CD4-positive, alpha-beta T cell treated with Interleukin-15 for 1 hour (primary cell): Measurements from ENCODE around the gene RSPH3.
"Not testable (repeated sequence)": the region's sequence is repeated elsewhere in the genome, so short reads cannot be mapped to it uniquely, and the experiment has no call there.

Source experiments
- DNase-seq: peaks from one replicate; pipeline ENCODE4 v3.0.0-alpha.2; 2020

The RSPH3 gene, protein sequence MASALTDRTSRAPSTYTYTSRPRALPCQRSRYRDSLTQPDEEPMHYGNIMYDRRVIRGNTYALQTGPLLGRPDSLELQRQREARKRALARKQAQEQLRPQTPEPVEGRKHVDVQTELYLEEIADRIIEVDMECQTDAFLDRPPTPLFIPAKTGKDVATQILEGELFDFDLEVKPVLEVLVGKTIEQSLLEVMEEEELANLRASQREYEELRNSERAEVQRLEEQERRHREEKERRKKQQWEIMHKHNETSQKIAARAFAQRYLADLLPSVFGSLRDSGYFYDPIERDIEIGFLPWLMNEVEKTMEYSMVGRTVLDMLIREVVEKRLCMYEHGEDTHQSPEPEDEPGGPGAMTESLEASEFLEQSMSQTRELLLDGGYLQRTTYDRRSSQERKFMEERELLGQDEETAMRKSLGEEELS

DNA sequence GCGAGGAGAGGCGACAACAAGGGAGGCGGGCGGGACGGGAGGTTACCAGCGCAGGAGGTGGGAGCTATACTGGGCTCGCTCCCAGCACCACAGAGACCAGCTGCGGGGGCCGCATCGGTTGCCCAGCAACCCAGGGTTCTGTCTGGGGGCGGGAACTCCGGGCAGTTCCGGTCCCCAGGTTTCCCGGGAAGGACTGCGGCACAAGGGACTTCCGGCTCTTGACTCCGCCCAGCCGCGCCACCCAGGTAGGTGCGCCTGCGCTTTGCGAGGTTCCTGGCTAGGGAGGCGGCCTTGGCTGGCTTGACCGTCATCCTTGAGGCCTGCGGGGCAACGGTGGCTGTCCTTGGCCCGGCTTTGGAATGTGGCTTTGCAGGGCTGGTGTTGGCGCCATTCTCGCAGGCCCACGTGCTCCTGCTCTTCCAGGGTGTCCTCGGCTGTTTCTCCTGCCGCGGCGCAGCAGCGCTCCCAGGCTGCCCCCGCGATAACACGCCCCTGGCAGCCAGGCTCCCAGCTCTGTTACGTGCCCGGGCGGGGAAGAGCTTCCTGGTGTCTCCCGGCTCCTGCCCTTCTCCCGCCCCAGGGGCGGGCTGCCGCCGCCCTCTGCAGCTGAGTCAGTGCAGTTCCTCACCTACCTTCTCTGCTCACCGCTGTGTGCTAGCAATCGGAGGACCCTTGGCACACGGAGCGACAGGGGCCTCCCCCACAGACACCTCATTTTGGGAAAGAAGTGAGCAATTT, at the start of gene RSPH3:
TSS of gene RSPH3 (minus strand) at position 537 of the 738 bp plus-strand sequence. CDS start 652 bp downstream, outside the sequence.
- peak; percentile 92 for DNase-seq

DNA sequence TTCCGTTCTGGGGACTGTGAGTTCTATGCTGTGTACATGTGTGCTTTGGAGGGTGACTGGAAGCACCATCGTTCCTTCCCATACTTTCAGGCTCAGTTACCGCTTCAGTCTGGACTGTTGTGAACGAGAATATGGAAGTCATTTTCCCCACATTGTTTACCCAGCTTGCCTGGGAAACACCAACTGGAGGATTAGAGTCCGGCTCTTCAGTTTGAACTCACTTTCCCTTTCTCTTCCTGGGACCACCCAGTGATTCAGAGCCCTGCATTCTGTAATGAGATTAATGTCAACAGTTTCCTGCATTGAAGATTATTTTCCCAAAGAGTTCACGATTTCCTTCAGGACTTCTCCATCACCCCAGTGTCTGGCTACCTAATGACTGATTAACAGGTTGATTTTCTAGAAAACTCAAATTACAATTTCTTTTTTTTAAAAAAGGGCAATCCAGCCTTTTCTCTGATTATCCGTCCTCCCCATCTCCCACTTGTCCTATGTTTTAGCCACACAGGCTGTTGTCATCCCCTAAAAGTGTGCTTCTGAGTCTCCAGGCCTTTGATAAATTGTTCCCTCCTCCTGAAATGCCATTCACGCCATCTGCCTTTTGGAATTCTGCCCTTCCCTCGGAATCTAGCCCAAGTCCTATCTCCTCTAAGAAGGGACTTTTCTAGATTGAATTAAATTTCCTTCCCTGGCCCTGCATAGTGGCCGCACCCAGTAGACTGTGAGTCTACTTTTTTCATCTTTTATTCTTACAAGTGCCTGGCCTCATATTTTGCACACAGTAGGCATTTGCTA, 48.1 kb upstream of the RSPH3 start:
- no peak for DNase-seq

DNA sequence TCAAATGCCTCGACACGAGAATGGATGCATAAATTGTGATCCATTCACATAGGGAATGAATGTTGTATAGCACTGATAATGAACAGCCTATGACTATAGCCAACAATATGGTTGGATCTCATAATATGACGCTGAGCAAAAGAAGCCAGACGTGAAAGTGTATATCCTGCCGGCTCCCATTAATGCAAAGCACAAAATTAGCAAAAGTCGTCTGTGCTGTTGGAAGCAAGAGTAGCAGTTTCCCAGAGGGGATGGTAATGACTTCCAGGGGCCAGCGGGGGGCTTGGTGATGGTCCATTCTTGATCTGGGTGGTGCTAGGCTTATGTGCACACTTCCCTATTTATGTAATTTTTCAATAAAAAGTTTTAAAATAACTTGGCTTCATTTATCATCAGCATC, 45.8 kb upstream of the RSPH3 start:
- no peak for DNase-seq

DNA sequence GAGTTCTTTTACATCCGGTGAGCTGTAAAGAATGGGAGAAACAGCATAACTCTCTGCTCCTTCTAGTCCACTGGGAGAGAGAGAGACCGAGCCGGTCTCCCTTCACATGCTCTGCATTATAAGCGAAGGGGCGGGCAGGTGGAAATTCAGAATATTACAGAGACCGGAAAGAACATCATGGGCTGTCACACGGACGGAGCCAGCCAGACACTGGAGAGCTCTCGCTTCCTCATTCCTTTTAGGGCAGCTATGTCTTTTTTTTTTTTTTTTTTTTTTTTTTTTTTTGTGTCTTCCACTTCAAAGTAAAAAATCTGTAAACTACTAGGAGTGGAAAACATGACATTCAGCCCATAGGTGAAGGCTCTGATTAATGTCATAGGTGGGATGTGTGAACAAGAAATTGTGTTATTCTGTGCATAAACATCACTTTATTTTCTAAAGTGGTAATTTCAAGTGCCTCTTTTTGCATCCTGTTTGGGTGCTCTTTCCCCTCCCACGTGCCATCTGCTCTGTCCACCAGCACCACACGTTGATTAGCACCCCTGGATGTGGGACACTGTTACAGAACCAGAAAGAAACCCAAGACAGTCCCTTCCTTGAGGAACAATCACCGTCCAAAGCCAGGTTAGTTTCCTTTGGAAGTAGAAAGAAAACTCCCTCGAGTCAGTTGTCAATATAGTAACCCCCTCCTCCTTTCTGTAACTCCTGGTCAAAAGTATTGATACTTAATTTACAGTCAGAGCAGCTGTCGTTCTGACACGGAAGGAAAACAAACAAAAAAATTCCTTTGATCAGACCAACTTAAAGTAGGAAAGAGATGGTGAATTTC, 45.1 kb upstream of the RSPH3 start, which contains the start of gene TAGAP:
TSS of gene TAGAP (minus strand) at position 93 of the 829 bp plus-strand sequence. CDS start 845 bp downstream, outside the sequence.
- DNase-seq: peak; percentile 96

DNA sequence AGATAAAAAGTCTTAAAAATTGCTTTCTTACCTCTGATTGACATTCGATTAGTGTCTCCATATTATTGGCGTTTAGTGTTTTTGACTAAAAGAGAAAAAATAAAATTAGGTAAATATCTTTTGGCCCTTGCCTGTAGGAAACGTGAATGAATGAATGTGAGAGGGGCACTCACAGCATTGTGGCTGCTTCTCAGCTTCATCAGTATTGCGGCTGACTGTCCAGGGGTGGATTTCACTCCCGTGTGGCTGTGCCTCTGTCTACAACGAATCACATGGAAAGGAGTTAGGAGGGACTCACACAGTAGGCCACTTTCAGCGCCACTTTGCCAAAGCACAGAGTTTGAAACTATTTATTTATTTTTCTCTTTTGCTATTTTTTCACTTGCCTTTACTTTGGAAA, 43.9 kb upstream of the RSPH3 start:
- DNase-seq: peak; percentile 59

DNA sequence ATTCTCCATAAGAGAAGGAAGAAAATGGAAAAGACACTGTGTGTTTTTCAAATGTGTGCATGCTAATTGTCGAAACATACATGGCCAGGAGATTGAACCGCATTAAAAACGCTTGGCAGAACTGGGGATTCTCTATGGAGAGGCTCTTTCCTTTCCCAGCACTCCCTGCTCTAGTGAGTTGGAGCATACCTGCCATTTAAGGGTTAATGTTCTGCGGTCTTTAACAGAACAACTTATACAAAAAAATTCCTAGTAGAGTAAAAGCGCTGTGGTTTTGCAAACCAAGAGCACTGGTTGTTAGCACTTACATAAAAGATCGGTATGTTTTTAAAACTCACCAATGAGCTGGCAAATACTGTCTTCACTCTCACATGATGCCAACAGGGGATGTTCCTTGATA, 43.2 kb upstream of the RSPH3 start:
- DNase-seq: peak; percentile 38

DNA sequence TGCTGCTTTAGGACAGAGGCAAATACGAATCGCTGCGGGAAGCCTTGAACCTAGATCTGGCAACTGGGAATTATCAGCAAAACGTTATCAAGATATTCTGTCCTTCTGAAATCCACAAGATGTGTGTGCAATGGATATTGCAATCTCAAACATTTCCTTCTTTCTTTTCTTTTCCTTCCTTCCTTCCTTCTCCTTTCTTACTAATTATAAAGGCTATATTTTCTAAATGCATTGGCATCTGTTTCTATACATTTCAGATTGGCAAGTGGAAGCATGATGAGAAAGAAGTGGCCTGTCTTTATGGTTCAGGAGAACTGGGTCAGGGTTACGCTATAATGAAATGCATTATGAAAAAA, 42.8 kb upstream of the RSPH3 start:
- DNase-seq: no peak

DNA sequence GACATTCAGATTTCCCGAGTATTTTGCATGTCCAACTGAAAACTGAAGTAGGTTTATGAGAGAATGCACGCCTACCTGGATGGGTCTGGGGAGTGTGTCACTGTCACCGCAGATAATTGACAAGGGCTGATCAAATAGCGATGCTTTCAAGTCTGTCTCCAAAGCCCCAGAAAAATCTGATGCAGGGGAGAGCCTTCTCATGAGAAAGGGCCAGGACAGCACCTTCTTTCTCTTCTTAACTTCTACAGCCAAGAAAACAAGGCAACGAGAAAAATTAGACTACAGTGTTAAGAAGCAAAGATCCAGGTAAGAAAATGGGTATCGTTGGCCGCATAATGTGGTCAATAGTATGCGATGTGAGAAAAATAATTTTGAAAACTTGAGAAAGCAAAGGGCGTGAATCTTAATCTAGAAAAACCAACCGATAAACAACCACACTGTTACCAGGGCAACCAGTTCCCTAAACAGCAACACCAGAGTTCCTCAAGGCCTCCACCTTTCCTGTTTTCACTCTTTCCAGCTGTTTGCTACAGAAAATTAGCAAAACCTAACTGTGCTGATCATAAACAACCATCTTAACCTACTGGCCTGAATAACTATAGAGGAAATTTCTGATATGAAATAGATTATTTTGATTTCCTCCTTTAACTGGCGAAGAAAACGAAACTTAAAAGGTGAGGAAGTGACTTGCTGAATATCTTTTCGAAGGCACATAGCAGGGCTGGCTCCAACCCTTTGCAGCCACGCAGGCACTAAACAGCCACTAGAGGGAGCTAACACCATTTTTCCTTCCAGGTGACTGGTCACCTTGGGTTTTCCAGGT, 42.2 kb upstream of the RSPH3 start:
- peak; percentile 89 for DNase-seq

DNA sequence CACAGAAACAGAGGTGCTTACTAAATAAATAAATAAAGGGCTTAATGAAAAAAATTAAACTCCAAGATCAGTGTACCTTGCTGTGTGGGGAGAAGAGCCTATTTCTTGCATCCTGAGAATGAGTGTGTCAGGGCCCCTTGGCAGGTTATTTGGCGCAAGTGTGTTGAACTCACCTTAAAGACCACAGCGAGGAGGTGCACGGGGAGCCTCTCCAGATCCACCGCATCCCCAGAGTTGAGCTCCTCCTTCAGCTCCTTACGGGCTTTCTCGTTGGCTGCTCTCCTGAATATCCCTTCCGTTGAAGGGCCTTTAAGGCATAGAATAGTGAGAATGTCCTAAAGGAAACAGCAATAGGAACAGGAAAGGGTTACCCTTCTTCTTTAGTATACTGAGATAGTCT, 41.2 kb upstream of the RSPH3 start:
- no peak for DNase-seq

DNA sequence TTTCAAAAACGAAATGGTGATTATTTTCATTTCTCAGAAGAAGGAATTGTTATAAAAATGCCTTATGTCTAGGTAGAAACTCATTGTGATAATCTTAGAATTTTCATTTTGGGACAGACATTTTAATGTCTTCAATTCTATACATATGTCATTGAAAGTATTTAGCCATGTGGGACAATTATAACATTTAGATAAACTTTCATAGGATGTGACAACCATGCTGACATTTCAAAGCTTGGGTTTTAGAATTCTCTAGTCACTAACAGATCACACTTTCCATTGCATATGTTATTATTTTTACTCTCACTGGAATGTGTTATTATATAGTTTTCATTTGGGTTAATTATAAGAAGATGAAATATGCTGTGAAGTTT, 39.9 kb upstream of the RSPH3 start:
- no peak for DNase-seq

DNA sequence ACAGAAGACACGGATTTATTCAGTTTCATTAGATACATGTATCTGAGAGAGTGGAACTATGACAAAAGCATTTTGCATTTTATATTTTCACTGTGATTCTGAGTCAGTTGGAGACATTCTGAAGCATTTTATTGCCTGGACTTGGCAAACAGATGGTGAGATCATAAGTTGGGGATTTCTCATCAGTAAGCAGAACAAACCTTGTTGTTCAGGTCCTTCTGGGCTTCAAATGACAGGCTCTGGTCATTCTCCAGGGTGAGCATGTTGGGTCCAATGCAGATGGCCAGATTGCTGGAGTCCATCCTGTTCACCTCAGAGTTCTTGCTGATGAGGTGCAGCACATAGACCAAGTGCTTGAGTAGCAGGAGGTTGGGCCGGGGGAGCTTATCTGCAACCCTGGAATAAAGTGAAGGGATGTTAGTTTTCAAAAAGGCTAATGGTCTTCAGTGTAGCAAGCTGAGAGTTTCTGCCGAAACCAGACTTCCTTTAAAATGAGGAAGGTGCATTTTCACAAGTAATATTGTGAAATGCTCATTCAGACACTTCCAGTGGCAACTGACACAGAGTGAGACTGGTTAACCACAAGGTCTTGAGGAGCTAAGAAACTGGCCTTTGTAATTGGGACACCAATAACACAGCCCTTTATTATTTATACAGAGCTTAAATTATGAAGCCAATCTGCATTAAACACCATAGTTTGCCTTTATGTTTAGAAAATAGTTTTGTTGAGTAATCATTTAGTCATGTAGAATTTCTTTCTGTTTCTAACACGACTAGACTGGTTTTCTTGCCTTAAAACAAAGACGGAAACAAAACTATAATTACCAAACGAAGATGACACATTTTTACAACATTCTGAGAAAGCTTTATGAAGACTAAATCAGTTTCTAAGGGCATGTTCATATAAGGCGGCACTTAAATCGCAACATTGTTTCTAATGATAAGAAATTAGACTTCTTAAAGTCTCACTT, 39.2 kb upstream of the RSPH3 start:
- DNase-seq: peak; percentile 62

DNA sequence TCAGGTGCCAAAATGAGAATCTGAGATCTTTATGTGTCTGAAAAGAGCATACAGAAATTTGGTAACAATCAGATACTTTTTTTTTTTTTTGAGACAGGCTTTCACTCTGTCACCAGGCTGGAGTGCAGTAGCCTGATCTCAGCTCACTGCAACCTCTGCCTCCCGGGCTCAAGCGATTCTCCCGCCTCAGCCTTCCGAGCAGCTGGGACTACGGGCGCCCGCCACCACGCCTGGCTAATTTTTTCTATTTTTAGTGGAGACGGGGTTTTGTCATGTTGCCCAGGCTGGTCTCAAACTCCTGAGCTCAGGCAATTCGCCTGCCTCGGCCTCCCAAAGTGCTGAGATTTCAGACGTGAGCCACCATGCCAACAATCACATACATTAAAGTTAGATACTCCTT, 38.3 kb upstream of the RSPH3 start:
- not testable (repeated sequence) for DNase-seq

DNA sequence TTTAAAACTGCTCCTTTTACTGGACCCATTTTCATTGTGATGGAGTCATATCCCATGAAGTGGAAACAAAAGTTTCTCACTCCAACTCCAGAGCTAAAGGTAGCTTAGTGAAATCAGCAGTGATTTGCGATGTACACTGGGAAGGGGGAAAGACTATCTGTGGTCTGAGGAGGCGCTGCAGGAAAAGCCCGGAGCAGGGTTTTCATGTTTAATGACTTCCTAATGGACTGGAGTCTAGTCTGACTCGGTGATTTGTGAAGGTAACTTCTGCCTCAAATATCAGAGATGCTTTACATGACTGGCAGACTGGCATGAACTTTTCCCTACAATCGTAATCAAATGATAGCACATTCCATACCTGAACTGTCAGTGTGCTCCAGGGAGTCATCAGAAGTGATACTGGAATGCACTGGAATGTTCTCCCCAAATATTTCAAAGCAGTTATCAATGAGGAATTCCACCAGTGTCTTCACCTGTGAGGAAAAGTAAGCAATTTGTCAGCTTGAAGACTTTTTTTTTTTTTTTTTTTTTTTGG, 37.8 kb upstream of the RSPH3 start:
- no peak for DNase-seq

DNA sequence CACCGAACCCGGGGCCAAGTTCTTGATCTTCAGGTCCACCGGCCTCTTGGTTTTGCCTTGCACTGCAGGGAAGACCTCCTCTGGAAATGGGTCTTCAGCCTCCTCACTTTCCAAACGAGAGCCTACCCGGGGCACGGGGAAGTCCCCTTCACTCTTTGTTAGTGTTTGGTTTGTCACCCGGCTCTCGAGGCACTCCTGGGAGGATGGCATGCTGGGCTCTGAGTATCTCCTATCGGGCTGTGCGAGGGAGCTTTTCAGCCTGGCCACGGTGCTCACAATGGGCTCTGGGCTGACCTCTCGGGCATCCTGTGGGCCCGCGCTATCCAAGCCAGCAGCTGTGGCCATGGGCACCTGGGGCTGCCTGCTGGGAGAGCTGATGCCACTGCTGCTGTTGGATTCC, 36.7 kb upstream of the RSPH3 start:
- peak; percentile 24 for DNase-seq

DNA sequence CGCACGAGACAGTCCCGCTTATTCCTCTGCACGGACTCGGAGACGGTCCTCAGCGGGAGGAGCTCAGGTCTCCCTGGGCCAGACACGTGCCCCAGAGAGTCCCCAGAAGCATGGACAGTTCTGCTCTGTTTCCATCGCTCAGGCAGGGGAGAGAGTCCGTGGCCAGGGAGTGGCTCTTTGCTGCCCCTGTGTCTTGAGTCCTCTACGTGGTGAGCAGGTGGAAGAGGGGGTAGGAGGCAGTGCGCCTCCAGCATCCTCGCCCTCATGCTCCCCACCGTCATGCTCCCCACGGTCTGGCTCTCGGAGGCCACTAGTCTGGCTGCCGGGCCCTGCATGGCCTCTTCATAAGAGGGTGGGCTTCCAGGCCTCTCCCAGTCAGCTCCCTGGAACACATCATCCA, 35.9 kb upstream of the RSPH3 start:
- DNase-seq: no peak

DNA sequence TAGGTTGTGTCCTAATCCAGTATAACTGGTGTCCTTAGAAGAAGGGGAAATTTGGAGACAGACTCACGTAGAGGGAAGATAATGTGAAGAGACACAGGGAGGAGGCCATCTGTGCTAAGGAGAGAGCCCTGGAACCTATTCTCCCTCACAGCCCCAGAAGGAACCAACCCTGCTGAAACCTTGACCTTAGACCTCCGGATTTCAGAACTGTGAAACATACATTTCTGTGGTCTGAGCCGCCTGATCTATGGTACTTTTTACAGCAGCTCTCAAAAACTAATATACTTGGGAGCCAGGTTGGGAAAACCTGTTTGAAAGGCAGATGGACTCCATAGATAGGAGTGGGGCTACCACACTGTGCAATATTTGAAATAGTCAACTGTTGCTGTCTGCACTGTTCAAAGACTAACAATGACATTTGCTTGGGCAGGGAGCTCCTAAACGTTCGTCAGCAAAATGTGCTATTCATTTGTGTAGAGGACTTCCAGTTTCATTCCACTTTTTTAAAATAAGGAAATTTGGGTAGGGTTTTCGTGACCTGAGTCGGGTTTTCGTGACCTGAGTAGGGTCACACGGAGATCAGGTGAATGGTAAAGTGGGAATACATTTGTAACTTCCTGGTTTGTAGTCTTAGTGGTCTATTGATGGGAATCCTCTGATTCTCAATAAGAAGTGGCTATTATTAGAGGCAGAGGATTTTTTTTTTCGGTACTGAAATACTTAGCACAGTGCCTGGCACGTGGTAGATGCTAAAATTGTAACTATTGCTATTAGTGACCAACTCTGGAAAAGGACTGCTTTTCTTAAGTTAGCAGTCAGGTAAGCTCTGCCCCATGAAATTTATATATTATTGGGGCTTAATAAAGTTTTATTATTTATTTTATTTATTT, 33.4 kb upstream of the RSPH3 start:
- DNase-seq: no peak

DNA sequence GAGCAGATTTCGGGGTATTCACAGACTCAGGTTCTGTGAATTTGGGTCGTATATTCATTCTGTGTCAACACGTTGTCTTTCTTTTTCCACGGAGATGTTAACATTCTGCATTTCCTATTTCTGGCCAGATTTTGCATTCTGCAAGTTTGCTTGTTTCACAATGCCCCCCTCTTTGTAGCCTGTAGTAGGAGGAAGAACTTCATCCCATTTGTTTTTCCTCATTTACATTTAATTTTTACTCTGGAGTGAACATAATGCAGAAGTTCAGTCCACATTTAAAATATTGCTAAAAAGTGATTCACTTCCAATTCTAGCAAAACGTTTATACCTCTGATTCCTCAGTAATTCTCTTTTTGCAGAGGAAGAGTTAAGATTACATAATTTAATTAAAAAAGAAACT, 31.8 kb upstream of the RSPH3 start:
- DNase-seq: no peak

DNA sequence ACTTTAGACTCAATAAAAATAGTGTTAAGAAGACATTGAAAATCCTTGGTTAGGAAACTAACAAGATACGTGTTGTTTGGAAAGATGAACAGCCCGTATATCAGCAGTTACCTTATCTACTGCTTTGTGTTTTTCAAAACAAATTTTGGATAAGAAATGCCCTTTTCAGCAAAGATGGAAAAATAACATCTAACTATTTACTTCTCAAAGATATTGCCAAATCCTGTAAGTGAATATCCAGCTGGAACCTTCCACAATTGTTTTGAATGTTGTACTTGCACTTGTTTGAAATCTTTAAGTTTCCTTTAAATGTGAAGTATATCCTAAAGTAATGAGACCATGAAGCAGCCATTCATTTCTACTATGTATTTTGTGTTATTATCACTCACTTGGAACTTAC, 30.2 kb upstream of the RSPH3 start:
- no peak for DNase-seq

DNA sequence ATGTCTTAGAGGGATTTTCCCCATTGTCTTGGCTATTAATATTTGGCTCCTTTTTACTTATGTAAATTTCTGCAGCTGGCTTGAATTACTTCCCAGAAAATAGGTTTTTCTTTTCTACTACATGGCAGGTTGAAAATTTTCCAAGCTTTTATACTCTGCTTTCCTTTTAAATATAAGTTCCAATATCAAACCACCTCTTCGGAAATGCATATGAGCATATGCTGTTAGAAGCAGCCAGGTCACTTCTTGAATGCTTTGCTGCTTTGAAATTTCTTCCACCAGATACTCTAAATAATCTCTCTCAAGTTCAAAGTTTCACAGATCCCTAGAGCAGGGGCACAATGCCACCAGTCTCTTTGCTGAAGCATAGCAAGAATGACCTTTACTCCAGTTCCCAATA, 25.2 kb upstream of the RSPH3 start:
- DNase-seq: not testable (repeated sequence)
